Activated CD4-positive, alpha-beta T cell treated with anti-CD3 and anti-CD28 coated beads, Interleukin-10, Interleukin-2, amounts not matched to agents 100 ng/mL and 50 ng/mL, durations not matched to agents 16 hours and 8 hours (primary cell): ENCODE results near the gene PTCH2.

Experiments
- DNase-seq: peaks from one replicate; pipeline ENCODE4 v3.0.0-alpha.2; 2020

Gene PTCH2, protein sequence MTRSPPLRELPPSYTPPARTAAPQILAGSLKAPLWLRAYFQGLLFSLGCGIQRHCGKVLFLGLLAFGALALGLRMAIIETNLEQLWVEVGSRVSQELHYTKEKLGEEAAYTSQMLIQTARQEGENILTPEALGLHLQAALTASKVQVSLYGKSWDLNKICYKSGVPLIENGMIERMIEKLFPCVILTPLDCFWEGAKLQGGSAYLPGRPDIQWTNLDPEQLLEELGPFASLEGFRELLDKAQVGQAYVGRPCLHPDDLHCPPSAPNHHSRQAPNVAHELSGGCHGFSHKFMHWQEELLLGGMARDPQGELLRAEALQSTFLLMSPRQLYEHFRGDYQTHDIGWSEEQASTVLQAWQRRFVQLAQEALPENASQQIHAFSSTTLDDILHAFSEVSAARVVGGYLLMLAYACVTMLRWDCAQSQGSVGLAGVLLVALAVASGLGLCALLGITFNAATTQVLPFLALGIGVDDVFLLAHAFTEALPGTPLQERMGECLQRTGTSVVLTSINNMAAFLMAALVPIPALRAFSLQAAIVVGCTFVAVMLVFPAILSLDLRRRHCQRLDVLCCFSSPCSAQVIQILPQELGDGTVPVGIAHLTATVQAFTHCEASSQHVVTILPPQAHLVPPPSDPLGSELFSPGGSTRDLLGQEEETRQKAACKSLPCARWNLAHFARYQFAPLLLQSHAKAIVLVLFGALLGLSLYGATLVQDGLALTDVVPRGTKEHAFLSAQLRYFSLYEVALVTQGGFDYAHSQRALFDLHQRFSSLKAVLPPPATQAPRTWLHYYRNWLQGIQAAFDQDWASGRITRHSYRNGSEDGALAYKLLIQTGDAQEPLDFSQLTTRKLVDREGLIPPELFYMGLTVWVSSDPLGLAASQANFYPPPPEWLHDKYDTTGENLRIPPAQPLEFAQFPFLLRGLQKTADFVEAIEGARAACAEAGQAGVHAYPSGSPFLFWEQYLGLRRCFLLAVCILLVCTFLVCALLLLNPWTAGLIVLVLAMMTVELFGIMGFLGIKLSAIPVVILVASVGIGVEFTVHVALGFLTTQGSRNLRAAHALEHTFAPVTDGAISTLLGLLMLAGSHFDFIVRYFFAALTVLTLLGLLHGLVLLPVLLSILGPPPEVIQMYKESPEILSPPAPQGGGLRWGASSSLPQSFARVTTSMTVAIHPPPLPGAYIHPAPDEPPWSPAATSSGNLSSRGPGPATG

DNA sequence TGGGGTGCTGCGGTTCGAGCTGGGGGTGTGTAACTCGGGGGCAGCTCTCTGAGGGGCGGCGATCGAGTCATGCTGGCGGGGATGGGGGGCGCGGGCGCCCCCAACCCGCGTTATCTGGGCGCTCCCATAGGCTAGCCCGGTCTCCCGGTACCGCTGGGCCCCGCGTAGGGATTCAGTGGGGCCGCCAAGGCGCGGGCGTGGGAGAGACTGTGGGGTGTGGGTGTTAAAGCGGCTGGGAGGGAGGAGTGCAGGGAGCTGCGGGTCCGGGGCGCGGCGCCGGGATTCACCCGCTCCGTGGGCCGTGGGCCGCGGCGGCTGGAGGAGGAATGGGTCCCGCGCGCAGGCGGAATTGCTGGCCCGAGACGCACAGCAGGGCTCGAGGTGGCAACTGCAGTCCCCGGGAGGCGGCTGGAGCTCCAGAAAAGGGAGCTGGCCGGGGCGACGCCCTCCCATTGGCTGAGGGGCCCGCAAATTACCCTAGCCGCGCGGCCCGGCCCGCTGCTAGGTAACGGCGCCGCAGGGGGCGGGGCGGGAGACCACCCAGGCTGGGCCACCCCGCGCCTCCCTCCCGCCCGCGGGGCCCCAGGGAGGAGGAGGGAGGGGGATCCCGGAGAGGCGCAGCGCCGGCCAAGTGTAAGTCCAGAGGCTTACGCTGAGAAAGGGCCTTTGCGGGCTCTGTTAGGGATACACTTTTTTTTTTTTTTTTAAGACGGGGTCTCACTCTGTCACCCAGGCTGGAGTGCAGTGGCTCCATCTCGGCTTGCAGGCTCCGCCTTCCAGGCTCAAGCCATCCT lies at the start of gene PTCH2:
Gene PTCH2 (minus strand): TSS at position 392 of the 794 bp plus-strand sequence. CDS start 321 bp downstream, at position 71.
- DNase-seq, result peak; percentile 21

DNA sequence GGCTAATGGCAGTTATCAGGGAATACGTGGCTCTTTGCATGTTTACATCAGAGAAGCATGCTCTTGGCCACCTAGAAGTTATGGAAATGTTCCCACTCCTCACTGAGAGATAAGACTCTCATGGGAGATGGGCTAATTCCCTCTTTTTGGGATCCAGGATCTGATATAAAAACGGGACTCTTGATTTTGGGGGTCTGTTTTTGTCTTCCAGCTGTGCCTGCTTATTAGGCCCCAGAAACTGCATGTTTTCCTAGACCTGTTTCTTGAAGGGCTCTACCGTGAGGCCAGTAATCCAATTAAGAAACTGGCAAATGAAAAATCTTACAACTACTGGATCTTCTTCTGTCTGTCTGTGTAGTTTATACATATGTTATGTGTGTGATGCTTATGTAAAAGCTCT lies 47.0 kb upstream of the PTCH2 start:
- no peak for DNase-seq

DNA sequence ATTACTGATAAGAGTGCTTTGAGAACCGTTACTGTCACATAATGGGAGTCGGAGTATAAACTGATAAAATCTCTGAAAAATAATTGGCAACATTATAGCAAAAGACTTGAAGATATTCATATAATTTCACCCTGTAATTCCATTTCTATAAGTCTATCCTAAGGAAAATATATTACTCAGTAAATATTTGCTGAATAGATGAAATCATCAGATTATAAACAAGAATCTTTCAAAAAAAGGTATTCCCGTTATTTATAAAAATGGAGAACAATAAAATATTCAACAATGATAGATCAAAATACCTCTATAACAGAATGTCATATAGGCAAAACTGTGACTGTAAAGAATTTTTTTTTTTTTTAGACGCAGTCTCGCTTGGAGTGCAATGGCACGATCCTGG lies 42.4 kb upstream of the PTCH2 start:
- no peak for DNase-seq

DNA sequence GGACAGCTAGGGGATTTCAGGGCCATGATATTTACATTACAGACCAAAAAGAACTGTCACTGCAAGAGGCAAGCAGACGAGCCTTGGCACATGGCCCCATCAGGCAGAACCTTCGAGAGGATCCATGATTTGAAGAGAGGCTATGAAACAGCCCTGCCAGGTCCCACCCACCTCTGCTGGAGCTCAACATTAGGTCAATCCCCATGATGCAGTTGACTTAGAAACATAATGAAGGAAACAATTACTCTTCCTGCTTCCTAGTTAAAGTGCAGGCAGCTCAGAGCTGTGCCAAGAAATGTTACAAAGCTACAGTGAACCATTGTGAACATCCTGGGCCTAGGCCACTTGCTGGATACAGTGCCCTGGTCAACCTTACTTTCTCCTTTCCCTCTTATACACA lies 41.7 kb upstream of the PTCH2 start:
- DNase-seq, result no peak

DNA sequence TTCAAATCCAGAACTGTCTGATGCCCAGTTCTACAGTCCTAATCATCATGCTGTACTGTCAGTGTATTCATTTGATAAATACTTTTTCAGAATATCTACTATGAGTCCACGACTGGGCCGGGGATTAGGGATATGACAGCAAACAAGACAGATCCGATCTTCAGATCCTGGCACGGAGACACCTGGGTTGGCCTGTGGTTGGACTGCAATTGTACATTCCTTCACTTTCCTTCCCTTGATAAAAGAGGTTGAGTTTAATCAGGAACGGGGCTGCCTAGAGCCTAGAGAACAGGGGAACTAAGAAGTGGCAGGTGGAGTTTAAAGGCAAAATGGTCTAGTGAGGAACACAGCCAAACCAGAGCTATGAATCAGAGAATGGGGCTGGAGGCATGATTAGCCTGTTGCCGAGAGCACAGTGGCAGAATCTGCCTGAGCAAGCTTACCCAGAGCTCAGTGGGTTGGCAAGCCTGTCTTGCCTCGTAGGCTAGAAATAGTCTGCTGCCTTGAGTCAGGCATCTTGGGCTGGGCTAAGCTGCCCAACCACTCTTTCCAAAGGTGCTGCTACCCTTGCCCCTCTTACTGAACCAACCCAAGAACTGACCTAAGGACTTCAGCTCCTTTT lies 38.1 kb upstream of the PTCH2 start:
- no peak for DNase-seq

DNA sequence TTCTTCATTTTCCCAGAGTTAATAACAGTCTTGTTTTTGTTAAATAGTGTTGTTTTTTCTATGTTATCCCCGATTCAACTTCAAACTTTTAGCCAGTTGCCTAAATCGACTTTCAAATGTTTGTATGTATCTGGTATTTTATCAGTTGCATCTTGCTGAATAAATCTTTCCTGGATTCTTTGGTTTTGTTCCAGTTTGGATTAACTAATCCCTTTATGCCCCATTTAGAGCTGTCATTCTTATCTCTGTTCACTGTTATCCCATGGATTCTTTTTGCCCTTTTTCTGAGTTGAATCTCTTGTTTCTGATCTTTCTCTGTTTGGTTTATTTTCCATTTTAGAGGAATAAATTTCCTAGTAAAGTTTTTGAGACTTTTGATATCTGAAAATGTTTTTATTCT lies 31.1 kb upstream of the PTCH2 start:
- no peak for DNase-seq

DNA sequence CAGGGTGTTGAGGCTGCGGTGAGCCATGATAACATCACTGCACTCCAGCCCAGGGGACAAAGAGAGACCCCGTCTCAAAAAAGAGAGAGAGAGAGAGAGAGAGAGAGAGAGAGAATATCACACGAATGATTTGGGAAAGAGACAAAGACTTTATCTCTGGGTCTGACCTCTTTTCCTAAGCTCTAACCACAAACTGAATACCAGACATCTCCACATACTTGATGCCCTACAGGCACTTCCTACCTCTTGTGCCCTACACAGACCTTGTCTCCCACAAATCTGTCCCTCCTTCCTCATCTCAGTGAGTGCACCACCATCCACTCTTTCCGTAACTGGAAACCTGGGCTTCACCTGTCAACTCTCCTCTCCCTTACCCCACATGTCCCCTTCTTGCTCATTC lies 27.0 kb upstream of the PTCH2 start:
- no peak for DNase-seq

DNA sequence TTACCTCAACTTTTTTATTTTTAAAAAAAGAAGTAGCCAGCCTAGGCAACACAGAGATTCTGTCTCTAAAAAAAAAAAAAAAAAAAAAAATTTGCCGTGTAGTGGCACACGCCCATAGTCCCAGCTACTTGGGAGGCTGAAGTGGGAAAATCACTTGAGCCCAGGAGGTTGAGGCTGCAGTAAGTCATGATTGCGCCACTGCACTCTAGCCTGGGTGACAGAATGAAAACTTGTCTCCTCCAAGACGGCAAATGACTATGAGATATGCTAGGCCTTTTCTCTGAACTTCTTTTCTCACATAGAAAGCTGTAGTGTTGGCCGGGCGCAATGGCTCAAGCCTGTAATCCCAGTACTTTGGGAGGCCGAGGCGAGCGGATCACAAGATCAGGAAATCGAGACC lies 24.7 kb upstream of the PTCH2 start:
- no peak for DNase-seq

DNA sequence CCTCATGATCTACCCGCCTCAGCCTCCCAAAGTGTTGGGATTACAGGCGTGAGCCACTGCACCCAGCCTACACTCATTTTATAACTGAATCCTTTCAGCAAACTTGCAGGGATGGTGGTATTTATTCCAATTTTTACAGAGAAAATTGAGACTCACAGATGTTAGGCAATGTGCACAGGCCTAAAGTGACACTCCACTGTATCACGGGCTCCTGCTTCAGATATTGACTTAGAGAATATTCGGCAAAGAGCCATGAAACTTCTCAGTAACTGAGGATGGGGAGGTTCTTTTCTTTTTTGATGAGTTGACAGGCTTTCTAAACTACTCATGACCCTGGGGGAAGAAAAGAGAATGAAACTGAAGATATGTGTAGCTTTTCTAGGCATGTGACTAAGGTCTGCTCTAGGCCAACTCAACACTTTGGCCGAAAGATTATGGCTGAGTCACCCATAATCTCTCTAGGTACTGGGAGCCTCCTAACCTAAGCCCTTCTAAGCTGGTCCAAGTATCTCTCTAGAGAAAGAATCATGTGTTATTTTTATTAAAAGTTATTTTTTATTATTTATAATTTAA lies 19.9 kb upstream of the PTCH2 start:
- peak; percentile 8 for DNase-seq

DNA sequence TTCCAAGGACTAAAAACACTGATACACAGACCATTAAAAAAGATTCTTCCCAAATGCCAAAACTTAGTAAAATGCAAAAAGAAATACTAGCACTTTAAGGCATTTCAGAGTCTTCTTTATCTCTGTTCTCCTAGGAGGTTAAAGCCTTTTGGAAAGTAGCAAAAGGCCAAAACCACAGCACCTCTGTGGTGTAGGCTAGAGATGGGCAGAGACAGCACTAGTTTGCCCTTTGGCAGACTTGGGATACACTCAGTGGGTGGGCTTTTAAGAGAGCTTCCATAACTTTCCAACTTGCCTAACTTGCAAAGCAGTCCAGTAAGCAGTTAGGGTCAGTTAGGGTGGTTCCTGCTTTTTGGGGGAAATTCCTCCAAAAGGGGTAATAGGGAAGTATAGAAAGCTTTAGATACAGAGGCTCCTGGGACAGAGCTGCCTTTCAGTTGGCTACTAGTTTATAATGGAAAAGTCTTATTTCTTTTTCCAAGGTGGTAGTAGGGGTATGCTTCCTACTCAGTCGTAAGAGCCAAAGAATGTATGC lies 17.9 kb upstream of the PTCH2 start:
- no peak for DNase-seq

DNA sequence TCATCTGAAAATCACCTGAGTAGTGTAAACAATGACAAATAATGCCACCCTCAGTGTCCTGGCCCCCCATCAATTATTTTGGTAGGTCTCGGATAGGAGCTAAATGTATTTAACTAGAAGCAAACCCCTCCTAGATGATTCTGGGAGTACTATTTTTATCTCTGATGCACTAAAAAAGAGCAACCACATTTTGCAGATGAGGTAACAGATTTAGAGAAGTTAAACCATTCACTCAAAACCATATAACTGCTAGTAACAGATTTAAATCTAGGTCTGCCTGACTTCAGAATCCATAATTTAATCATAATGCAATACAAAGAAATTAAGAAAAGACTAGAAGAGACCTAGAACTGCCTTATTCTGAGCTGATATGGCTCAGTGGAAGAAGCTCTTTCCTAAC lies 17.3 kb upstream of the PTCH2 start:
- no peak for DNase-seq

DNA sequence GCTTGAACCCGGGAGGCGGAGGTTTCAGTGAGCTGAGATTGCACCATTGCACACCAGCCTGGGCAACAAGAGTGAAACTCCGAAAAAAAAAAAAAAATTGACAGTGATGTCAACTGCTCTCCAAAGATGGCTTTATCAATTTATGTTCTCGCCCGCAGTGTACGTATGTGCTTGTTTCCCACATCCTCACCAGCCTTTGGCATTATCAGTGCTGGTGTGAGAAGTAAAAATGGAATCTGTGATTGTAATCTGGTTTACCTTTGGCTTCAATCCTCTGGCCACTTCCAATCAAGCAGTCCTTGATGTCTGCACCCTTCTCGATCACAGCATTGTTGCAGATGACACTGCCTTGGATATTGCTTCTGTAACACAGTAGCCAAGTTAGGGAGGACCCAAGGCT lies 14.4 kb upstream of the PTCH2 start:
- no peak for DNase-seq

DNA sequence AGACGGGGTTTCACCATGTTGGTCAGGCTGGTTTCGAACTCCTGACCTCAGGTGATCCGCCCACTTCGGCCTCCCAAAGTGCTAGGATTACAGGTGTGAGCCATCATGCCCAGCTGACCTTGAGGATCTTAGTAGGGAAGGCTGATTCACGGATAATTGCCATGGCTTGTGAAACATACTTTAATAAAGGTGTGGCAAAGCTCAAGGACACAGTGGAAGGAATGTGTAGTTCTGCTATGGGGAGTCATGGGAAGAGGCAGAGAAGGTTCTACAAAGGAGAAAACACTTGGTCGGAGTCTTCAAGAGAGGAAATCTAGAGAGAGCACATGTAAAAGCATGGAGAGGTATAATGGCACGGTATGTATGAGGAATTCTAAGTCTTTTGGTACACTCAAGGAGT lies 12.7 kb upstream of the PTCH2 start:
- DNase-seq, result no peak

DNA sequence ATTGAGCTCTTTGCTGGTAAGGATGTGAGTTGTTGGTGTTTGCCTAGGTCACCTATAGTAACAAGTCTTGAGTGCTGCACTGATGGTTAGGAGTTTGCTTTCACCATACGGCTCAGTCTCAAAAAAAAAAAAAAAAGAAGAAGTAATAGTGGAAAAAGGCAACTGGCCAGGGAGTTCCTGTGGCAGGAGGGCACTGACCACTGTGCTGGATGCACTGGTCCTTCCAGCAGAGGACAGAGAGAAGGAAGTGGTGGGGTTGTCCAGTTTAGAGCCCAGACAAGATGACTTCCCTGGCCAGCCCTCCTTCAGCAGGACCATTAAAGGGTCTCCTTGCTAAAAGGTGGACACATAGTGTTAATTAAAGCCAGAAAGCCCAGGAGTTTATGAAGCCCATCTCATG lies 11.9 kb upstream of the PTCH2 start:
- no peak for DNase-seq

DNA sequence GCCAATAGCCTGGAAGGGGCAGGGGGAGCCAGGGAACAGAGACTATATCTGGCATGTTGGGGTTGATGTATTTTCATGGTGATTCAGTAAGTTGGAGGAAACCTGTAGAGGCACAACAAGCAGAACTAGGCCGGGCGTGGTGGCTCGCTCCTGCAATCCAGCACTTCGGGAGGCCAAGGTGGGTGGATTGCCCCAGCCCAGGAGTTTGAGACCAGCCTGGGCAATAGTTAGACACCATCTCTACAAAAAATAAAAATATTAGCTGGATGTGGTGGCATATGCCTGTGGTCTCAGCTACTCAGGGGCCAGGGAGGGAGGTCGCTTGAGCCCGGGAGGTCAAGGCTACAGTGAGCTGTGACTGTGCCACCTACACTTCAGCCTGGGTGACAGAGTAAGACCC lies 10.1 kb upstream of the PTCH2 start:
- no peak for DNase-seq

DNA sequence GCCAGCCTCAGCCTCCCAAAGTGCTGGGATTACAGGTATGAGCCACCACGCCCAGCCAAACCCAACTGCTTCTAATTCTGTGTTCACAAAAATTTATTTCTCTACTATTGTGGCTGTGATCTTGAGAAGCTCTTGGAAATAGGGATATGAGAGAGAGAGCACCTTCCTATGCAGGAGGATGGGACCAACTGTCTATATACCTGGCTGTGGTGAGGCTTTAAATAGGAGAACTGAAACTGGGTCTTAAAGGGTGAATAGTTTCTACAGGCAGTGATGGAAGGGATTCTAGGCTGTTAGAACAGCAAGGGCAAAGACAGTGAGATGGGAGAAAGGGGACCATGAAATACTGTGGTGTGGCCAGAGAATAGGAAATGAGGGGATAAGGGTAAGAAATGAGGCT lies 8.3 kb upstream of the PTCH2 start:
- no peak for DNase-seq

DNA sequence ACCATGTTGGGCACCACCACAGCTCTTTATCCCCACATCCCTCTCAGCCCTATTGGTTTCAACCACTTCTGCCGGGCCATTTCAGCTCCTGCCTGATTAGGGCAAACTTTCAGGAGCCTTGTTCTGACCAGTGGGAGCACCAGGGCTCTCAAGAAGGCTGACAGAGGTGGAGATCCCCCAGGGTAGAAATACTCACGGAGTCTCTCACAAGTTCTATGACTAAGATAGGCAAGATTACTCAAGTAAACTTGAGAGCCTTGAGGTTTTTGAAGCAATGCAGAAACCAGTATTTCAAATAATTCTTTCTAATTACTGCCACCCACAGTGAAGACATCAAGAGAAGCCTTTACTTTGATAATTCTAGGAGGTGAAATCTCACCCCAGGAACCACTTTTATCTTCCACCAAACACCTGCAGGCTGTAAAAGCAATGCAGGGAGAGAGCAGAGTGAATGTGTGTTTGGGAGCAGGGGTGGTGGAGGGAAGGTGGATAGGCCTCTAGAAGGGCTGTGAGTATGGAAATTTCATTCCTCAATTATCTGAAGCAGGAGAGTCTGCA lies 6.6 kb upstream of the PTCH2 start:
- no peak for DNase-seq

DNA sequence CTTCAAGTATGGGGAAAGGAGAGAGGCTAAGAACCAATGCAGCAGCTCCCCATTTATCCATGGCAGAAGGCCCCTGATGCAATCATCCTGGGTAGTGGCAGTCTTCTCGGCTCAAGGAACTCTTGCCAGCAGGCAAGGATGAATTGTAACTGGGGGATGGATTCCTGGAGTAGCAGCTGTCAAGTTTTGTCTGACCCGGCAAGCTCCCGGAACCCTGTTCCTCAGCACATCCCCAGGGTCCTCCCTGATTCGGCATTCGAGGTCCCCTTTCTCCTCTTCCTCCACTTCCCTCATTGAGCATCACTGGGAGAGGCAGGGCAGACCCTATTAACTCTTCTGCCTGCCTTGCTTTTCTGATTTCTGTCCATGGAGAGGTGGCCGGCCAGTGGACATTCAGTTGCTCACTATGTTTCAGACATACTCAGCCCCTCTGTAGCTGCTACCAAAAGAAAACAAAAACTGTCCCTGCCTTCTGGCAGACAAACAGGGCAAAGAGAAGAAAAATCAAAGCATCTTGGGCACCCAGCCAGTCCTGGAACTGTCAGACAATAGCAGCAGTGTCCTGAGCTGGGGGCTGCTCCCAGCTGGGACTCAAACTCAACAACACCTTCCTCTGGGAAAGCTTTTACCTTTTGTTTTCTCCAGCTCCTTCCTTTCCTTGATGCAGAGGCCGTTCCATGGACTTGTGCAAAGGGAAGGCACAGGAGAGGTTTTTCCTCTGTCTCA lies 5.6 kb upstream of the PTCH2 start:
- DNase-seq, result no peak

DNA sequence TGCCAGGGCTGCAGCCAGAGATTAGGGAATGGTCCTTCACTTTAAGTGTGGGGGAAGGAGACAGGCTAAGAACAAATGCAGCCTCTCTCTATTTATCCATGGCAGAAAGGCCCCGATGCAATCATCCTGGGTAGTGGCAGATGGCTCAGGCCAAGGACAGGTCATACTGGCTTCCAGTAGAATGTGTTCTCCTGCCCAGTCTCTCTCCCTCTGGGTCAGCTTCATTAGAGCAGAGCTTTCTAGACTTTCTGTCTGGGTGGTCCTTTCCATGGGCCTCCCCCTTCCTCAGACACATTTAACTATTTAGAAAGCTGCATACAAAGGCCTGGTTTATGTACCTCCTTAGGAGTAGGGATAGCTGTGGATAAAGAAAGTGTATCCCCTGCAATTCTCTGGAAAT lies 4.8 kb upstream of the PTCH2 start:
- DNase-seq, result no peak

DNA sequence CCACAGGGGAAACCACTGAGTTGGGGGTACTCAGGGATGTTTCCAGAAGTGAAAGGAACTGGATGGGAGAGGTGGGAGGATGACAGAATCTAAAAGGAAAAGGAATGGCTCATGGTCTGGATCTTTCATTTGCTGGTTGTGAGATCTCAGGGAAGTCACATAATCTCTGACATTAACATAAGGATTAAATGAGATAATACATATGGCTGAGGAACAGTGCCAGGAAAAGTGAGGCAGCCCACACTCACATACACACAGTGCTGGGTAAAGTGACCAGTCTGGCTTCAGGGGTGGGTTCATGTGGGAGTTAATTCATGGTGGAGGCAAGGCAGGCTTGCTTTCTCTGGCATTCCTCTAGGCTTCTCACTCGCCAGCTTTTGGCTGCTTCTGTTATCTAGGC lies 3.9 kb upstream of the PTCH2 start:
- no peak for DNase-seq

DNA sequence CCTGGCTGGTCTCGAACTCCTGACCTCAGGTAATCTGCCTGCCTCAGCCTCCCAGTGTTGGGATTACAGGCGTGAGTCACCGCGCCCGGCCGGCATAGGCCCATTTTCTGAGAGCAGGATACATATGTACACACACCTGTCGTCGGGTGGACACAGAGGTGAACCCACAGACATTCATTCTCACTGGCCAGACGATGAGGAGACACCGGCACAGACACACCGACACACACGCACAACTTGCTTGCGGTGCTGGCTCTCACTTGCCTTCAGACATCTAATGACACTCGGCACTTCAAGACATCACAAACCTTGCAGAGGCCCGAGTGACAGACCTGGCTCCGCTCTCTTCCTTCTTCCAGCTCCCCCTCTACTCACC lies 579 bp downstream of the PTCH2 start:
- no peak for DNase-seq
